Mucosa of rectum (tissue), 2 donors: ENCODE results near the gene FOXF2.

Experiments used
- H3K27ac ChIP-seq, 2 donors: one replicate each; pipeline ENCODE4 v1.7.0; 2013; ENCODE audit warnings: inconsistent platforms in 2 of 2, low read depth in 2 of 2, low read length in 2 of 2
- H3K27me3 ChIP-seq, 2 donors: one replicate each; pipeline ENCODE4 v1.7.0; 2013; ENCODE audit warnings: low read length in 2 of 2; ENCODE audit not compliant: control insufficient read depth in 2 of 2, insufficient read depth in 2 of 2
- H3K36me3 ChIP-seq, 2 donors: one replicate each; pipeline ENCODE4 v1.7.0; 2013; ENCODE audit warnings: low read length in 2 of 2; ENCODE audit not compliant: control insufficient read depth in 2 of 2, insufficient read depth in 2 of 2
- H3K4me1 ChIP-seq, 2 donors: one replicate each; pipeline ENCODE4 v1.7.0; 2013; ENCODE audit warnings: low read length in 2 of 2, mild to moderate bottlenecking in 1 of 2; ENCODE audit not compliant: control insufficient read depth in 2 of 2, insufficient read depth in 2 of 2
- H3K4me3 ChIP-seq, 2 donors: one replicate each; pipeline ENCODE4 v1.7.0; 2013; ENCODE audit warnings: low read length in 2 of 2
- H3K9ac ChIP-seq, 2 donors: one replicate each; pipeline ENCODE4 v1.7.0; 2013; ENCODE audit warnings: low read length in 2 of 2, low read depth in 1 of 2, mild to moderate bottlenecking in 1 of 2
- H3K9me3 ChIP-seq, 2 donors: one replicate each; pipeline ENCODE4 v1.7.0; 2013; ENCODE audit warnings: low read length in 2 of 2; ENCODE audit not compliant: control insufficient read depth in 2 of 2
- donor health status: healthy.
- donor health status: Normal muscosa, but diverticular disease.

Gene FOXF2

GRCh38 chr6:1399085-1399780, 9.9 kb downstream of the FOXF2 start:
- H3K36me3 ChIP-seq: no peaks in the 10 kb centered on the region
- no peak overlapping the region for H3K27ac ChIP-seq
- no peaks in the 10 kb centered on the region for H3K4me1 ChIP-seq
- H3K27me3 ChIP-seq: peaks cover 16 to 35% of the 10 kb centered on the region in 2 donors
- no peak overlapping the region for H3K4me3 ChIP-seq
- no peak overlapping the region for H3K9ac ChIP-seq
- no peaks in the 10 kb centered on the region for H3K9me3 ChIP-seq

- Histone ChIP-seq H3K4me1 (no peaks in the 10 kb centered on the region), H3K36me3 (no peaks in the 10 kb centered on the region), H3K4me3 (no peak overlapping the region), H3K27me3 (peaks cover 6 to 28% of the 10 kb centered on the region in 2 donors), H3K9ac (no peak overlapping the region), H3K9me3 (no peaks in the 10 kb centered on the region), H3K27ac (no peak overlapping the region)
Measured at GRCh38 chr6:1400126-1400850, 10.9 kb downstream of the FOXF2 start.

GRCh38 chr6:1402369-1402768, 13.0 kb downstream of the FOXF2 start:
- no peak overlapping the region for H3K9ac ChIP-seq
- H3K4me1 ChIP-seq: no peaks in the 10 kb centered on the region
- peaks cover 3 to 13% of the 10 kb centered on the region in 2 donors for H3K27me3 ChIP-seq
- H3K27ac ChIP-seq: no peak overlapping the region
- H3K9me3 ChIP-seq: no peaks in the 10 kb centered on the region
- no peak overlapping the region for H3K4me3 ChIP-seq
- H3K36me3 ChIP-seq: no peaks in the 10 kb centered on the region

- no peaks in the 10 kb centered on the region for H3K4me1 ChIP-seq
- H3K27ac ChIP-seq: no peak overlapping the region
- H3K9me3 ChIP-seq: no peaks in the 10 kb centered on the region
- no peaks in the 10 kb centered on the region for H3K36me3 ChIP-seq
- no peak overlapping the region for H3K9ac ChIP-seq
- no peak overlapping the region for H3K4me3 ChIP-seq
- peaks cover 3 to 8% of the 10 kb centered on the region in 2 donors for H3K27me3 ChIP-seq
Measured at GRCh38 chr6:1402868-1403267, 13.5 kb downstream of the FOXF2 start.

DNA sequence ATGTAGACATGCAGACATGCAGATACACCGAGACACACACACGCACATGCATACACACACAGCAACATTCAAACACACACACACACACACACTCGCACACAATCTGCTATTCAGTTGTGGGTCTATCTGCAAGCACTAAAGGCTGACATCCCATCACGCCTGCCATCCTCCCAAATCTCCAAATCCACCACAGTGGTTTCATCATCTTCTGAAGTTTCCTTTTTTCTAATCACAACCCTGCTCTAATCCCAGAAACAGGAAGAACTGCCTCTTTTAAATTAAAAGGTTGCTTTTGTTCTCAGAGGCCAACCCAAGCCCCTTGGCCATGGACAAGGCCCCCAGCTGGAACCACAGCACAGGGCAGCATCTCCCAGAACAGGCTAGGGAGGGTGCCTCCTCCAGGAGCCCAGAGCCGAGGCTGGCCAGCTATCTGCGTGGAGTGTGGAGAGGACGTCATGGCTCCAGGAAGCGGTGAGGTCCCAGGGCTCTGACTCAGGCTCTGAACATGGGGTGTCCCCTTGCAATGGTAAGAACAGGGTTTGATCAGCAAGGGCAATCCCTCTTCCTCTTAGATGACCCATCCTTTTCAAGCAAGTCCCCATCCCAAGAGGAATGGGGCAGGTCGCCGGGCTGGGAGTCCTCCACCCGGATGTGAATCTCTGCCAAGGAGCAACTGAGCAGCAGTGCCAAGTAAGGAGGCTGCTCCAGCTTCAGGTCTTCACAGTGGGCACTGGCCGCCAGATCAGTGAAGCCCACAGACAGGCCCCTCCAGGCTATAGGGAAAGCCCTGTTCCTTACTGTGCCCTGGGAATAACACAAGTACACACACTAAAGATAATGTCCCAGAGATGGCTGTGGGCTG, 14.7 kb downstream of the FOXF2 start:
- H3K36me3 ChIP-seq: no peaks in the 10 kb centered on the region
- H3K27me3 ChIP-seq: peaks cover 3 to 6% of the 10 kb centered on the region in 2 donors
- H3K4me1 ChIP-seq: no peaks in the 10 kb centered on the region
- H3K9me3 ChIP-seq: no peaks in the 10 kb centered on the region
- H3K27ac ChIP-seq: no peak overlapping the region
- no peak overlapping the region for H3K9ac ChIP-seq
- no peak overlapping the region for H3K4me3 ChIP-seq

- Histone ChIP-seq H3K27me3 (peaks cover 3 to 6% of the 10 kb centered on the region in 2 donors), H3K9ac (no peak overlapping the region), H3K9me3 (no peaks in the 10 kb centered on the region), H3K36me3 (no peaks in the 10 kb centered on the region), H3K4me3 (no peak overlapping the region), H3K27ac (no peak overlapping the region), H3K4me1 (no peaks in the 10 kb centered on the region)
Measured at GRCh38 chr6:1404713-1405098, 15.3 kb downstream of the FOXF2 start.

- Histone ChIP-seq H3K9me3 (no peaks in the 10 kb centered on the region), H3K9ac (no peak overlapping the region), H3K27me3 (peaks cover 3 to 6% of the 10 kb centered on the region in 2 donors), H3K27ac (no peak overlapping the region), H3K4me1 (no peaks in the 10 kb centered on the region), H3K36me3 (no peaks in the 10 kb centered on the region), H3K4me3 (no peak overlapping the region)
Measured at GRCh38 chr6:1405221-1405620, 15.8 kb downstream of the FOXF2 start.

DNA sequence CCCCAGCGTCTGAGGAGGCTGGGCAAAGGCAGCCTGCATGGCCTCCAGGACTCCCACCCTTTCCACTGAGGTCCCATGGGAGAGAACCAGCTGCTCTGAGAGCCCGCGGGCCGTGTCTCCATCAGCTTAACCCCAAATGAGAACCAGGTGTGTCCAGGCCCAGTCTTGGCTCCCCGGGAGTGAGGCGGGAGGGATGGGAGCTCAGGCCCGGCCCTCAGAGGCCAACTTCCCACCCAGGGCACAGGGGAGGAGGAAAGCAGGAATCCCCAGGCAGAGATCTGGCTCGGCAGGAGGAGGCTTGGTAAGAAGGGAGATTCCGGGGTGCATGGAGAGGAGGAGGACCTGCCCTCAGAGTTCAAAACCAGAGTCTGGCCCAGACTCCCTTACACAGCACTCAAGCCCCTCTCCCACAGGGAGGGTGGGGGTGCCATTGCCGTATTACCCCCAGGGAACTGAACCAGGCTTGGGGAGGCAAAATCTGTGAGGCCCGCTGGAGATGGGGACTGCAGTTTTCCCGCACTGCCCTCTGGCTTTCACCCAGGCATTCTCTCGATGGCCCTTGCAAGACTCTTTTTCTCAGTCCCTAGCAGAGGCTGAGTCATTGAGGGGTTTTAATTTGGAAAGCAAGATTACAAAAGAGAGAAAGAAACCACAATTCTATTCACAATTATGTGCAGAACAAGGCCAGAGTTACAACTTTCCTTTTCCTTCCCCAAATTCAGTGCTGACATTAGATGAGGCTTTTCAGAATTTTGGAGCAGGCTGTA, 17.1 kb downstream of the FOXF2 start:
- Histone ChIP-seq H3K9ac (no peak overlapping the region), H3K36me3 (no peaks in the 10 kb centered on the region), H3K9me3 (no peaks in the 10 kb centered on the region), H3K4me3 (no peak overlapping the region), H3K27me3 (peaks cover 3 to 6% of the 10 kb centered on the region in 2 donors), H3K4me1 (no peaks in the 10 kb centered on the region), H3K27ac (peak overlapping the region; percentile 42 to 60)

DNA sequence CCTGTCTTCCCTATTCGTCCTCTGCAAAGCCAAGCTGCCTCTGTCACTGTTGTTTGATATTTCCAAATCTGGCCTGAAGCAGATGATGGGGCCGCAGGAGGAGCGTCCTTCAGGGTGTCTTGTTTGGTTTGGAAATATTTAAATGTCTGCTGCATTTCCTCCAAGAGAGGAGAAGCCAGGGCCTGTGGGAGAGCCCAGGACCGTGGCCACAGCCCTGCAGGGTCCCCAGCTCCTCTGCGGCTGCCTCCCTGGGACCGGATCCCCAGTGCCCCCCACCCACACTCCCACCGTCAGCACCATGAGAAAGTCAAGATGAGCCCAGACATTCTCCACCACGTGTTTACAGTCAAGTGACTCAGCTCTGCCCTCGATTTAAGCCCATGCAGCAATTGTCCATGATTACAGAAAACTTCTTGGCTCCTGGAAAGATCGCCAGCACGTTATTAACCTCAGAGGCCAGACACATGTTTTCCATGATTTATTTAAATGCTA, 18.2 kb downstream of the FOXF2 start:
- Histone ChIP-seq H3K4me3 (no peak overlapping the region), H3K36me3 (no peaks in the 10 kb centered on the region), H3K27ac (peak overlapping the region; percentile 39 to 60), H3K27me3 (peaks cover 0 to 6% of the 10 kb centered on the region in 2 donors), H3K9ac (no peak overlapping the region), H3K9me3 (no peaks in the 10 kb centered on the region), H3K4me1 (no peaks in the 10 kb centered on the region)
